ENCODE measurements around the gene MAPK9. TPM values are rescaled to one million over a fixed set of nuclear protein-coding genes. Genes with fewer than 3 reads are reported as not detected.

MAPK9 gene
- total RNA-seq, 1 experiment from 2014 or later = 38.6 TPM

DNA sequence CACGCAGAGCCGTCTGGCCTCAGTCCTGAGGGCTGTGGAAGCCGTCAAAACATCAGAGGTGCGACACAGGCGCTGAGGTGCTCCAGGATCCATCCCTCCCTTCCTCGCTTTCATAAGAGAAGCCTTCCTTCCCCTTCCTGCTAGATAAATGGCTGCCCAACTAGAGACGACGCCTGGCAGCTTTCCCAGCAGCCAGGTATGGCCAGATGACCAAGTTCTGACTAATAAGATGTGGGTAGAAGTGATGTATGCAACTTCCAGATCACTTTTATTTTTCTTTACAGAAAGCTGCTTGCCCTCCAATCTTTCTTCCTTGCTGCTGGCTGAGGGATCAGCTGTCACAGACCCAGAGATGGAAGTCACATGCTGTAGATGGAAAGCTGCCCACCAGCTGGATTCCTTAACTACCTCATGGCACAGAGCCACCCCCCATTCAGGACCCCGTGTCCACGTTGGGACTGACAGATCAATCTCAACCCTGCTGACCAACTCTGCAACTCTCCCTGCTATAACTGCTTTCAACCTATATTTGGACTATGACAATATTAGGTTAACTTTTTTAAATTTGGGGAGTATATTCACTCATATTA, 8.8 kb downstream of the MAPK9 start:
- H3K4ac ChIP-seq (ENCODE audit: low read depth, low read length) = no peak overlapping the region
- H3K9me3 ChIP-seq (ENCODE audit: control insufficient read depth, low read depth, low read length) = no peaks in the 10 kb centered on the region
- peaks cover 2% of the 10 kb centered on the region for H3K79me2 ChIP-seq (ENCODE audit: insufficient read depth, low read length)
- H2BK5ac ChIP-seq (ENCODE audit: insufficient read length, low read length) = no peak overlapping the region
- Mint-ChIP-seq H3K27ac (no peak overlapping the region), H3K27me3 (ENCODE audit: low read depth) (no peaks in the 10 kb centered on the region), H3K4me3 (no peak overlapping the region), H3K36me3 (ENCODE audit: insufficient read depth in 1 of 3, low read depth in 3 of 3) (peaks cover 41 to 55% (median 49%) of the 10 kb centered on the region in 3 experiments), H3K9me3 (peaks cover 0 to 2% of the 10 kb centered on the region in 2 experiments; a peak in 3 of 5 replicates), H3K4me1 (peaks cover 6 to 11% of the 10 kb centered on the region in 2 experiments)
- no peak for DNase-seq
- no peak overlapping the region for H2BK15ac ChIP-seq (ENCODE audit: low read depth, low read length)
- no peaks in the 10 kb centered on the region for H3K27me3 ChIP-seq (ENCODE audit: insufficient read depth, low read length)
- H3K9ac ChIP-seq (ENCODE audit: extremely low read depth, insufficient read length, low read length) = no peak overlapping the region
- H3K23ac ChIP-seq (ENCODE audit: insufficient read length, low read depth, low read length) = no peak overlapping the region
- no peak overlapping the region for H3T11ph ChIP-seq (ENCODE audit: low read length)
- no peak overlapping the region for H3K27ac ChIP-seq (ENCODE audit: insufficient read length, low read depth, low read length)
- H3K79me1 ChIP-seq (ENCODE audit: insufficient read depth, low read depth, low read length, poor library complexity, severe bottlenecking) = no peaks in the 10 kb centered on the region
- no peak overlapping the region for H2BK120ac ChIP-seq (ENCODE audit: low read depth, low read length, poor library complexity, severe bottlenecking)
- no peak overlapping the region for H4K8ac ChIP-seq (replicated peaks; ENCODE audit: insufficient read length, low read depth, low read length)
- H3K56ac ChIP-seq (ENCODE audit: insufficient read length, low read depth, low read length) = no peak overlapping the region
- H3K18ac ChIP-seq (ENCODE audit: insufficient read length, low read depth, low read length) = no peak overlapping the region
- no peak overlapping the region for H2BK12ac ChIP-seq (ENCODE audit: insufficient read length, low read depth, low read length)
- H4K20me1 ChIP-seq (ENCODE audit: control insufficient read depth, insufficient read depth, insufficient read length) = no peaks in the 10 kb centered on the region
- no peaks in the 10 kb centered on the region for H3K23me2 ChIP-seq (ENCODE audit: insufficient read length, low read depth, low read length, poor library complexity, severe bottlenecking)
- WGBS (ENCODE audit: extremely low coverage, insufficient read length, low lambda C conversion rate) = no CpG with 5 or more reads among the region's 10 CpGs
- no peak overlapping the region for H2AK5ac ChIP-seq (ENCODE audit: insufficient read length, low read length)
- H3K4me1 ChIP-seq (ENCODE audit: insufficient read depth, low read length) = peaks cover 2% of the 10 kb centered on the region; the same call in 1 of the 2 replicates
- no peak overlapping the region for H3K4me2 ChIP-seq (ENCODE audit: insufficient read depth, insufficient read length, low read length)
- H4K91ac ChIP-seq (ENCODE audit: insufficient read length, low read depth, low read length) = no peak overlapping the region
- H3K14ac ChIP-seq (ENCODE audit: insufficient read depth, low read length) = no peak overlapping the region
- TF ChIP-seq, protein P1, sequence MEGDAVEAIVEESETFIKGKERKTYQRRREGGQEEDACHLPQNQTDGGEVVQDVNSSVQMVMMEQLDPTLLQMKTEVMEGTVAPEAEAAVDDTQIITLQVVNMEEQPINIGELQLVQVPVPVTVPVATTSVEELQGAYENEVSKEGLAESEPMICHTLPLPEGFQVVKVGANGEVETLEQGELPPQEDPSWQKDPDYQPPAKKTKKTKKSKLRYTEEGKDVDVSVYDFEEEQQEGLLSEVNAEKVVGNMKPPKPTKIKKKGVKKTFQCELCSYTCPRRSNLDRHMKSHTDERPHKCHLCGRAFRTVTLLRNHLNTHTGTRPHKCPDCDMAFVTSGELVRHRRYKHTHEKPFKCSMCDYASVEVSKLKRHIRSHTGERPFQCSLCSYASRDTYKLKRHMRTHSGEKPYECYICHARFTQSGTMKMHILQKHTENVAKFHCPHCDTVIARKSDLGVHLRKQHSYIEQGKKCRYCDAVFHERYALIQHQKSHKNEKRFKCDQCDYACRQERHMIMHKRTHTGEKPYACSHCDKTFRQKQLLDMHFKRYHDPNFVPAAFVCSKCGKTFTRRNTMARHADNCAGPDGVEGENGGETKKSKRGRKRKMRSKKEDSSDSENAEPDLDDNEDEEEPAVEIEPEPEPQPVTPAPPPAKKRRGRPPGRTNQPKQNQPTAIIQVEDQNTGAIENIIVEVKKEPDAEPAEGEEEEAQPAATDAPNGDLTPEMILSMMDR (conservative IDR thresholded peaks at IDR 0.05) = no peak
- H4K5ac ChIP-seq (ENCODE audit: insufficient read length, low read depth, low read length) = no peak overlapping the region
- no peak overlapping the region for H2AFZ ChIP-seq (ENCODE audit: low read length)
- no peak overlapping the region for H2BK20ac ChIP-seq (ENCODE audit: low read depth, low read length, poor library complexity, severe bottlenecking)

All from H9 (cell line).